HG03066 (cell line): ENCODE measurements around the gene PPP1R9A.

ENCODE experiments used
- ATAC-seq: cut with Tn5 transposase; IDR thresholded peaks from one replicate; pipeline ENCODE4 v1.9.1; 2021; ENCODE audit warnings: low read depth; ENCODE audit not compliant: unreplicated experiment

PPP1R9A gene

DNA sequence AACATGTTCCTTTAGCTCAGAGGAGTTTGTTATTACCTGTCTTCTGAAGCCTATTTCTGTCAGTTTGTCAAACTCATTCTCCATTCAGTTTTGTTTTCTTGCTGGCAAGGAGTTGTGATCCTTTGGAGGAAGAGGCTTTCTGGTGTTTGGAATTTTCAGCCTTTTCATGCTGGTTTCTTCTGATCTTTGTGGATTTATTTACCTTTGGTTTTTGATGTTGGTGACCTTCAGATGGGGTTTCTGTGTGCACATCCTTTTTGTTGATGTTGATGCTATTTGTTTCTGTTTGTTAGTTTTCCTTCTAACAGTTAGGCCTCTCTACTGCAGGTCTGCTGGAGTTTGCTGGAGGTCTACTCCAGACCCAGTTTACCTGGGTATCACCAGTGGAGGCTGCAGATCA lies 118.6 kb downstream of the PPP1R9A start:
- ATAC-seq = no peak

GRCh38 chr7:95026421-95027072 lies 119.2 kb downstream of the PPP1R9A start:
- no peak for ATAC-seq

DNA sequence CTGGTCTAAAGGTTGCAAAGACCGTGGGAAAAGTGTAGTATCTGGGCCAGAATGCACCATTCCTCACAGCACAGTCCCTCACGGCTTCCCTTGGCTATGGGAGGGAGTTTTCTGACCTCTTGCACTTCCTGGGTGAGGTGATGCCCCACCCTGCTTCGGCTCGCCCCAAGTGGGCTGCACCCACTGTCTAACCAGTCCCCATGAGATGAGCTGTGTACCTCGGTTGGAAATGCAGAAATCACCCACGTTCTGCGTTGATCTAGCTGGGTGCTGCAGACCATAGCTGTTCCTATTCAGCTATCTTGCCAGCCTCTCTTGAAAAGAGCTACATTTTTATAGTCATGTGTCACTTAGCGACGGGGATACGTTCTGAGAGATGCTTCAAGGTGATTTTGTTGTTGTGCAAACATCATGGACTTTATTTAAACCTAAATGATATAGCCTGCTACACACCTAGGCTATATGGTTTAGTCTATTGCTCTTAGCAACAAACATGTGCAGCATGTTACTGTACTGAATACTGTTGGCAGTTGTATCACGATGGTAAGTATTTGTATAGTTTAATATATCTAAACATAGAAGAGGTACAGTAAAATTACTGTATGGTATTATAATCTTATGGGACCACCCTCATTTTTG lies 120.0 kb downstream of the PPP1R9A start:
- no peak for ATAC-seq

DNA sequence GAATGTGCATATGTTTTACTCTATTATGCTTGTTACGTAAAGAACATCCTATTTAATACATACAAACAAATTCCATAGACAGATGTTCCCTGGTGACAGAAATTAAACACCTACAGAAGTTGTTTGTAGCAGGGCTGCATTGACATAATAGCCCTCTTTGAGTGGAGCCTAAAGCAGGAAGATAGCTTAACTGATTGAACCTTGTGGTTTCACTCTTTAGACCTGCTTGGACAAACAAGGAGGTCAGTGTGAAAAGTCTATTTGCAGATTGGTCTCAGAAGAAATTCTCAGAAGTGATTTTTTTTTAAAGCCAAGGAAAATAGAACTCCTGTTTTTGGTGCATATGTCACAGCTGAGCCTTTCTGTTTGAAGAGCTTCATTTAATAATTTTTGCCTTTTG lies 121.3 kb downstream of the PPP1R9A start:
- ATAC-seq = no peak

DNA sequence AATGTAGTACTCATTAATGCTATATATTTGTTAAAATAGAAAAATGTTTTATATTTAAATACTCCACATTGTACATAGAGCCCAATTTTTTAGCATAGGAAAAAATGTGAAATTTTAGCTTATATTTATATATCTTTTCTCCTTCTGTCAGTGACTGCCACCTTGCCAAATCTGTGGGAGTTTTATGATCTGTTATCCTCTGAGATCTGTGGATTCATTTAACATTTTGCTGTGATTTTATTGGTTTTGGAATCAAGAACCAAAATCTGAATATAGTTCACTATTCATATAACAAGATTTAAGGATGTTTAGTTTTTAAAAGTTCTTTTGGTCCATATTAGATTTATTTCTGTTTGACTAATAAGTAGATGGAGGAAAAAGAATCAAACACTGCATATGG lies 127.9 kb downstream of the PPP1R9A start:
- ATAC-seq = no peak

DNA sequence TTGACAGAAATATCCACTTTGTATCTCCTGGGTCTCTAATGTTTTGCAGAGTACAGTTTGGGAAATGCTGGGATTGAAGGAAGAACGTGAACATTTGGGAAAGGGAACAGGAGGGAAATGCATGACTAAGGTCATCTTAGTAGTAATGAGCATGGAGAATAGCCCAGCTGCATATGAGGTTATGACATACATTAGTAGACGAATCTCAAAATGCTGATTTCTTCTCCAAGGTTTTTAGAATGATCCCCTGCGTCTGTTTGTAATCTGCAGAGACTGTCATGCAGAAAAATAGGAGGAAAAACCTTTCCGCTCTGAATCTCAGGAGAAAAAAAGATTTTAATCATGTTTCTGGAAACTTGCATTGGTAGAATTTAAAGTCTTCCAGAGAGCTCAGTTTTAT lies 133.6 kb downstream of the PPP1R9A start:
- ATAC-seq = no peak

GRCh38 chr7:95045236-95045923 lies 138.0 kb downstream of the PPP1R9A start:
- no peak for ATAC-seq

DNA sequence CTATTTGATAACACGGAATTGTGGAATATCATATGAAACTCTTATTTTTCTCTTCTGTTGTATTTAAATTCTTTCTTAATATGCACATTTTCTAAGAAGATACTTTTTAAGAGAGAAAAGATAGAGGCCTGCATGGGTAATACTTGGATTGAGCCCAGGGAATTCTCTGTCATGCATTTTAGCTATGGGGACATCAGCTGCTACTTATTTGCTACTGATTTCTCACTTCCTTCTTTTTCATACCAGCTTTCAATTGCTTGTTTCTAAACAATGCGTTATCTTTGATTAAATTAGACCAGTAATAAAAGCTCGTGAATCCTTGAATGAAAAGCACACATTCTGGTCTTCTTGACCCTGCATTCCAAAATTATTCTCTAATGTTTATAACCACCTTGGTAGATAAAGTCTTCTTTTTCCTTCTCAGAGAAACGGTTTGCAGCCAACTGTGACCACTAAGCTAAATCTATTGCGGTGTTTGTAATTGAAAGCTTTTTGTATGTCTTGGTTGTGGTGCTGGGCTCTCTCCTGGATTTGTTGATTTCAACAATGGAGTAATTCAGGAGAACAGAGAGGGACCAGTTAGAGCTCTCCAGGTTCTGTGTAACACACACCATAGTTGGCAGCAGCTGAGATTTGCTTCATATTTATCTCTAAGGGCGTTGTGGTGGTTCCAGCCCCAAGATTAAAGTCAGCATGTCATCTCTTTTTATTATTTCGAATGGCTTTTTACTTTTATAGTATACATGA lies 139.3 kb downstream of the PPP1R9A start:
- ATAC-seq = no peak

- no peak for ATAC-seq
These were observed 139.9 kb downstream of the PPP1R9A start for GRCh38 chr7:95047291-95047690.

- no peak for ATAC-seq
These were observed 145.2 kb downstream of the PPP1R9A start for GRCh38 chr7:95052566-95053094.

GRCh38 chr7:95054386-95054785 lies 147.0 kb downstream of the PPP1R9A start:
- no peak for ATAC-seq

- no peak for ATAC-seq
These were observed 147.9 kb downstream of the PPP1R9A start for GRCh38 chr7:95055295-95055694.

DNA sequence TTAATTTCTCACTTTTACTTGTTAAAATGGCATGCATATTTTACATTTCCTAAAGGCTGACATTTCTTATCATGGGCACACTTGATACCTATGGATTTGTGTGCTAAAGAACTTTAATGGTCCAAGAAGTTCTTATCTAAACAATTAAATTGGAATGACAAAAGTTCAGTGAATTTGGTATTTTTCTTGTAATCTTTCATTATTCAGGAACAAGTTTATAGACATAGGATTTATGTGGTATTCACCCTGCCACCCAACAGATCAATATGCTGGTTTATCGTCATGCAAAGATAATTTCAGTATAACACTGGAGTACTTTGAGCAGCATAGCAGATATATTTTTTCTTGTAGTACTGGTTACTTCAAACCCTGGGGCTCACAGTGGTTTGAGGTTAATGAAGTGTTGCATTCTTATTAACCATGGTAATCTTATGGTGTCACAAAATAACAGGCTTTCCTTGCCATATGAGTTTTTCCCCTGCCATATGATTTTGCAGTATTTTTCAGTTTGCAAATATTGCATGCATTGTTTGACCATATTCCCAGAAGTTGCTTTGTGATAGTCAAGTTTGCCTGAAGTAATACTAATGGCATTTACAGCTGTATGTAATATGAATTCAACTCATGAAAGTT lies 148.8 kb downstream of the PPP1R9A start:
- no peak for ATAC-seq

- no peak for ATAC-seq
These were observed 149.5 kb downstream of the PPP1R9A start for GRCh38 chr7:95056901-95057300.

- no peak for ATAC-seq
These were observed 152.5 kb downstream of the PPP1R9A start for GRCh38 chr7:95059842-95060313.

GRCh38 chr7:95062901-95063300 lies 155.5 kb downstream of the PPP1R9A start:
- ATAC-seq = no peak

- no peak for ATAC-seq
These were observed 159.5 kb downstream of the PPP1R9A start for GRCh38 chr7:95066737-95067530.

DNA sequence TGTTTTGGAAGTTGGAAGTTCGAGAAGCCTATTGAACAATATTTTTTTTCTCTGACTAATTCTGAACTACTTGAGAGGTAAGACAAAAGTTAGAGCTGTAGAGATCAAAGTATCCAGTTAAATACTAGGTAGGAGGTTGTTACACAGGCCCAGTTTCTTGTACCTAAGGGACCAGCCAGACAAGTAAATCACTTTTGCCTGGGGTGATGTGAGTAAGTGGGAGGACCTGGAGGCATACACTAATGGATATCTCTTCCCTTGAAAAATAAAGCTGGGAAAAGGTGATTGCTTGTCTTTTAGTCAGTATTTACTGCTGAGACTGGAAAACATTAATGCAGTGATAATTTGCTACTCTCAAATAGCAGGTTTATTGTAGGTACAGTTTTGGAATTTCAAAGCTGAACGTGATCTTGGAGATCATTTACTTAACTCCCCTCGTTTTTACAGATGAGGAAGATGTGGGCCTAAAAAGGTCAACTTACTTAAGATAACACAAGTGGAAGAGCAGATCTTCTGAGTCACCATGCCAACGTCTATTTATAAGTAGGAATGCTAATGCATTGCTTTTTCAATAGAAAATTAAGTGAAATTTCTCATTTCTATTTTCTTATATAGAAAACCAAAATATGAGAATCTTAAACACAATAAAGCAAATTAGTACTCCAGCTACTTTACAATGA lies 181.3 kb downstream of the PPP1R9A start:
- ATAC-seq = no peak
